ENCODE data around the gene CFAP58. TPM values are rescaled to one million over a fixed set of nuclear protein-coding genes. Genes with fewer than 3 reads are reported as not detected.

The CFAP58 gene
- total RNA-seq, 1 experiment from 2014 or later: not detected

- H3K36me3 ChIP-seq: no peaks in the 10 kb centered on the region
Measured at GRCh38 chr10:104478380-104478779, 124.7 kb downstream of the CFAP58 start.

GRCh38 chr10:104479906-104480593, 126.4 kb downstream of the CFAP58 start:
- no peaks in the 10 kb centered on the region for H3K9me3 ChIP-seq (replicated peaks)
- no peak for DNase-seq
- H3K4me3 ChIP-seq: no peak overlapping the region
- no peak overlapping the region for H3K27ac ChIP-seq
- H3K27me3 ChIP-seq: peaks cover 3% of the 10 kb centered on the region; the same call in 1 of the 2 replicates
- no peaks in the 10 kb centered on the region for H3K4me1 ChIP-seq
- no peaks in the 10 kb centered on the region for H3K36me3 ChIP-seq

More at GRCh38 chr10:104478380-104478779, 124.7 kb downstream of the CFAP58 start:
- Histone ChIP-seq H3K4me1 (no peaks in the 10 kb centered on the region), H3K9me3 (replicated peaks) (no peaks in the 10 kb centered on the region), H3K27me3 (peaks cover 3% of the 10 kb centered on the region; the same call in 1 of the 2 replicates), H3K4me3 (no peak overlapping the region), H3K27ac (no peak overlapping the region)
- DNase-seq: no peak

- DNase-seq: no peak
- Histone ChIP-seq H3K27me3 (peaks cover 7% of the 10 kb centered on the region; the same call in 1 of the 2 replicates), H3K9me3 (replicated peaks) (no peaks in the 10 kb centered on the region), H3K4me3 (no peak overlapping the region), H3K36me3 (no peaks in the 10 kb centered on the region), H3K4me1 (no peaks in the 10 kb centered on the region), H3K27ac (no peak overlapping the region)
Measured at GRCh38 chr10:104480797-104481196, 127.2 kb downstream of the CFAP58 start.

- no peak for DNase-seq
- H3K27me3 ChIP-seq: peaks cover 7% of the 10 kb centered on the region; the same call in 1 of the 2 replicates
- H3K27ac ChIP-seq: no peak overlapping the region
- H3K9me3 ChIP-seq (replicated peaks): no peaks in the 10 kb centered on the region
- no peak overlapping the region for H3K4me3 ChIP-seq
- no peaks in the 10 kb centered on the region for H3K36me3 ChIP-seq
- H3K4me1 ChIP-seq: no peaks in the 10 kb centered on the region
Measured at GRCh38 chr10:104483582-104483981, 129.9 kb downstream of the CFAP58 start.

GRCh38 chr10:104485632-104486031, 132.0 kb downstream of the CFAP58 start:
- Histone ChIP-seq H3K4me1 (no peaks in the 10 kb centered on the region), H3K27me3 (peaks cover 7% of the 10 kb centered on the region; the same call in 1 of the 2 replicates), H3K36me3 (no peaks in the 10 kb centered on the region), H3K4me3 (no peak overlapping the region), H3K27ac (no peak overlapping the region), H3K9me3 (replicated peaks) (no peaks in the 10 kb centered on the region)
- DNase-seq: no peak

GRCh38 chr10:104486803-104487202, 133.2 kb downstream of the CFAP58 start:
- no peaks in the 10 kb centered on the region for H3K4me1 ChIP-seq
- H3K27me3 ChIP-seq: peaks cover 7% of the 10 kb centered on the region; the same call in 1 of the 2 replicates
- no peaks in the 10 kb centered on the region for H3K9me3 ChIP-seq (replicated peaks)
- H3K36me3 ChIP-seq: no peaks in the 10 kb centered on the region
- no peak overlapping the region for H3K4me3 ChIP-seq
- H3K27ac ChIP-seq: no peak overlapping the region
- DNase-seq: no peak

- no peak overlapping the region for H3K4me3 ChIP-seq
- no peak for DNase-seq
- H3K27me3 ChIP-seq: peaks cover 4% of the 10 kb centered on the region; the same call in 1 of the 2 replicates
- H3K36me3 ChIP-seq: no peaks in the 10 kb centered on the region
- H3K4me1 ChIP-seq: no peaks in the 10 kb centered on the region
- H3K27ac ChIP-seq: no peak overlapping the region
- no peaks in the 10 kb centered on the region for H3K9me3 ChIP-seq (replicated peaks)
Measured at GRCh38 chr10:104487794-104488438, 134.3 kb downstream of the CFAP58 start.

GRCh38 chr10:104488439-104488832, 134.8 kb downstream of the CFAP58 start:
- H3K9me3 ChIP-seq (replicated peaks): no peaks in the 10 kb centered on the region
- no peak overlapping the region for H3K4me3 ChIP-seq
- 0 out of 2 replicates have a peak, but pooled peaks cover 4% of the 10 kb centered on the region for H3K27me3 ChIP-seq
- H3K4me1 ChIP-seq: no peaks in the 10 kb centered on the region
- H3K36me3 ChIP-seq: no peaks in the 10 kb centered on the region
- H3K27ac ChIP-seq: no peak overlapping the region
- DNase-seq: no peak

GRCh38 chr10:104492329-104492940, 138.8 kb downstream of the CFAP58 start:
- Histone ChIP-seq H3K36me3 (no peaks in the 10 kb centered on the region), H3K4me1 (no peaks in the 10 kb centered on the region), H3K9me3 (replicated peaks) (no peaks in the 10 kb centered on the region), H3K27me3 (no peaks in the 10 kb centered on the region), H3K4me3 (no peak overlapping the region), H3K27ac (no peak overlapping the region)
- no peak for DNase-seq

- H3K36me3 ChIP-seq: no peaks in the 10 kb centered on the region
- no peaks in the 10 kb centered on the region for H3K9me3 ChIP-seq (replicated peaks)
- peaks cover 5% of the 10 kb centered on the region; the same call in 1 of the 2 replicates for H3K27me3 ChIP-seq
- DNase-seq: no peak
- no peaks in the 10 kb centered on the region for H3K4me1 ChIP-seq
- H3K4me3 ChIP-seq: no peak overlapping the region
- H3K27ac ChIP-seq: no peak overlapping the region
Measured at GRCh38 chr10:104498347-104499081, 144.9 kb downstream of the CFAP58 start.

- Histone ChIP-seq H3K4me3 (no peak overlapping the region), H3K27me3 (peaks cover 5% of the 10 kb centered on the region; the same call in 1 of the 2 replicates), H3K36me3 (no peaks in the 10 kb centered on the region), H3K9me3 (replicated peaks) (no peaks in the 10 kb centered on the region), H3K27ac (no peak overlapping the region), H3K4me1 (no peaks in the 10 kb centered on the region)
- DNase-seq: no peak
Measured at GRCh38 chr10:104501449-104501848, 147.8 kb downstream of the CFAP58 start.

GRCh38 chr10:104501864-104502579, 148.4 kb downstream of the CFAP58 start:
- Histone ChIP-seq H3K9me3 (replicated peaks) (no peaks in the 10 kb centered on the region), H3K27me3 (peaks cover 10% of the 10 kb centered on the region; the same call in 1 of the 2 replicates), H3K36me3 (no peaks in the 10 kb centered on the region), H3K4me3 (no peak overlapping the region), H3K4me1 (no peaks in the 10 kb centered on the region), H3K27ac (no peak overlapping the region)
- peak; percentile 13 to 47 for DNase-seq

- Histone ChIP-seq H3K4me3 (no peak overlapping the region), H3K36me3 (no peaks in the 10 kb centered on the region), H3K4me1 (no peaks in the 10 kb centered on the region), H3K27ac (no peak overlapping the region), H3K9me3 (replicated peaks) (no peaks in the 10 kb centered on the region), H3K27me3 (peaks cover 12% of the 10 kb centered on the region; the same call in 1 of the 2 replicates)
- DNase-seq: no peak
Measured at GRCh38 chr10:104502907-104503306, 149.3 kb downstream of the CFAP58 start.

Measured in SJCRH30 (cell line).